HEK293T (cell line): ENCODE measurements around the gene WWC2.

Experiments
- ARNT ChIP-seq: fragments of 450-650 bp; IDR thresholded peaks from 2 replicates; pipeline ENCODE4 v1.6.1; 2017; ENCODE audit warnings: mild to moderate bottlenecking
- FOXA1 ChIP-seq: fragments of 450-650 bp; IDR thresholded peaks from 2 replicates; pipeline ENCODE4 v1.6.1; 2016; ENCODE audit warnings: mild to moderate bottlenecking
- FOXM1 ChIP-seq: fragments of 450-650 bp; IDR thresholded peaks from 2 replicates; pipeline ENCODE4 v1.6.1; 2017; ENCODE audit warnings: mild to moderate bottlenecking, borderline replicate concordance

GRCh38 chr4:183303301-183303700, 204.2 kb downstream of the WWC2 start:
- TF ChIP-seq ARNT (no peak), FOXM1 (no peak), FOXA1 (no peak)
